Esophagus muscularis mucosa (tissue), 4 donors: ENCODE results near the gene NUF2.

ENCODE experiments used
- EP300 ChIP-seq: sonication (generic); formaldehyde crosslinking; IDR thresholded peaks from one replicate; pipeline ENCODE4 v1.6.1; 2017; ENCODE audit warnings: antibody characterized with exemption
- POLR2A ChIP-seq: fragments of 450-650 bp; IDR thresholded peaks from one replicate; pipeline ENCODE4 v1.6.1; 2017; ENCODE audit warnings: antibody characterized with exemption, moderate library complexity, mild to moderate bottlenecking, low read depth
- TF ChIP-seq, protein P1 (sequence below), 3 experiments: fragments of 200-600 bp in 2 of 3; fragments of 450-650 bp in 1 of 3; sonication (generic) in 2 of 3; IDR thresholded peaks; one replicate each; pipeline ENCODE4 v1.5.1; 2017 to 2019; ENCODE audit warnings: antibody characterized with exemption in 3 of 3, mild to moderate bottlenecking in 2 of 3, moderate library complexity in 1 of 3

DNA sequence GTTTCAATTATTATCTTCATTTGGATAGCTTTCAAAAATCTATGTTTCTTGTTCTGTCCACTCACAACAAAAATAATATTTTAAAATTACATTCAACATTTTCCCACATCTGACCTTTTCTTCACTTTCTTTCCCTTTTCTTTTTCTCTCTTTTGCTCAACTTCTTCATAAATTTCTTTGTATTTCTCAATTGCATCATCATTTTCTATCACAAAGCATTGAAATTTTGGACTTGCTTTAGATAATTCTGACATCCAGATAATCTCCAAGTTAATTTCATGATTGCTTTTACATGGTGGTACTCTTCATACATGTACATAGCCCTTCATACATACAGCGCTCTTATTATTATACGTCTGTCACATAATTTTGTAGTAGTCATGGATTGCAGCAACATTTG is 30.2 kb downstream of the NUF2 start:
- TF ChIP-seq, protein P1, sequence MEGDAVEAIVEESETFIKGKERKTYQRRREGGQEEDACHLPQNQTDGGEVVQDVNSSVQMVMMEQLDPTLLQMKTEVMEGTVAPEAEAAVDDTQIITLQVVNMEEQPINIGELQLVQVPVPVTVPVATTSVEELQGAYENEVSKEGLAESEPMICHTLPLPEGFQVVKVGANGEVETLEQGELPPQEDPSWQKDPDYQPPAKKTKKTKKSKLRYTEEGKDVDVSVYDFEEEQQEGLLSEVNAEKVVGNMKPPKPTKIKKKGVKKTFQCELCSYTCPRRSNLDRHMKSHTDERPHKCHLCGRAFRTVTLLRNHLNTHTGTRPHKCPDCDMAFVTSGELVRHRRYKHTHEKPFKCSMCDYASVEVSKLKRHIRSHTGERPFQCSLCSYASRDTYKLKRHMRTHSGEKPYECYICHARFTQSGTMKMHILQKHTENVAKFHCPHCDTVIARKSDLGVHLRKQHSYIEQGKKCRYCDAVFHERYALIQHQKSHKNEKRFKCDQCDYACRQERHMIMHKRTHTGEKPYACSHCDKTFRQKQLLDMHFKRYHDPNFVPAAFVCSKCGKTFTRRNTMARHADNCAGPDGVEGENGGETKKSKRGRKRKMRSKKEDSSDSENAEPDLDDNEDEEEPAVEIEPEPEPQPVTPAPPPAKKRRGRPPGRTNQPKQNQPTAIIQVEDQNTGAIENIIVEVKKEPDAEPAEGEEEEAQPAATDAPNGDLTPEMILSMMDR (IDR thresholded peaks at IDR 0.05) = no peak
- TF ChIP-seq EP300 (no peak), POLR2A (no peak)
